Hepatocyte (in vitro differentiated cells): ENCODE results near the gene IFNE. TPM values are rescaled to one million over a fixed set of nuclear protein-coding genes. Genes with fewer than 3 reads are reported as not detected.
"Not testable (repeated sequence)": the region's sequence is repeated elsewhere in the genome, so short reads cannot be mapped to it uniquely, and the experiment has no call there.

Experiments
- DNase-seq: peaks from one replicate; pipeline ENCODE4 v3.0.0-alpha.2; 2016; ENCODE audit warnings: low spot score
- H2AFZ ChIP-seq: fragments of 200-600 bp; sonication (generic); 2 replicates; pipeline ENCODE4 v1.6.0; 2016; ENCODE audit warnings: antibody characterized with exemption, mild to moderate bottlenecking
- H3K27ac ChIP-seq: fragments of 200-600 bp; sonication (generic); 2 replicates; pipeline ENCODE4 v1.5.1; 2016; ENCODE audit warnings: mild to moderate bottlenecking
- H3K27me3 ChIP-seq: fragments of 200-600 bp; sonication (generic); 2 replicates; pipeline ENCODE4 v1.6.1; 2016
- H3K36me3 ChIP-seq: fragments of 200-600 bp; sonication (generic); replicated peaks from 2 replicates; pipeline ENCODE4 v1.5.1; 2016; ENCODE audit warnings: low read depth; ENCODE audit not compliant: insufficient read depth
- H3K4me1 ChIP-seq: fragments of 200-600 bp; sonication (generic); 2 replicates; pipeline ENCODE4 v1.5.1; 2016; ENCODE audit warnings: mild to moderate bottlenecking, moderate library complexity; ENCODE audit not compliant: insufficient read depth
- H3K4me2 ChIP-seq: fragments of 200-600 bp; sonication (generic); 2 replicates; pipeline ENCODE4 v1.6.0; 2016
- H3K4me3 ChIP-seq: fragments of 200-600 bp; sonication (generic); 2 replicates; pipeline ENCODE4 v1.5.1; 2016; ENCODE audit warnings: mild to moderate bottlenecking
- H3K79me2 ChIP-seq: fragments of 200-600 bp; sonication (generic); 2 replicates; pipeline ENCODE4 v1.6.0; 2017; ENCODE audit warnings: mild to moderate bottlenecking
- H3K9me2 ChIP-seq: fragments of 200-600 bp; sonication (generic); replicated peaks from 2 replicates; pipeline ENCODE4 v1.6.0; 2017; ENCODE audit warnings: mild to moderate bottlenecking; ENCODE audit not compliant: insufficient read depth
- H3K9me3 ChIP-seq: fragments of 200-600 bp; sonication (generic); 2 replicates; pipeline ENCODE4 v1.5.1; 2016; ENCODE audit warnings: low read depth, mild to moderate bottlenecking
- H4K20me1 ChIP-seq: fragments of 200-600 bp; sonication (generic); 2 replicates; pipeline ENCODE4 v1.6.0; 2016; ENCODE audit warnings: mild to moderate bottlenecking; ENCODE audit not compliant: insufficient read depth, poor library complexity, severe bottlenecking
- EZH2 ChIP-seq: fragments of 200-600 bp; sonication (generic); IDR thresholded peaks from 2 replicates; pipeline ENCODE4 v1.6.1; 2016; ENCODE audit warnings: antibody characterized with exemption, mild to moderate bottlenecking, borderline replicate concordance
- EZH2phosphoT487 ChIP-seq: fragments of 200-600 bp; sonication (generic); IDR thresholded peaks from one replicate; pipeline ENCODE4 v1.6.1; 2018; ENCODE audit warnings: antibody characterized with exemption, mild to moderate bottlenecking, low read depth, moderate library complexity; ENCODE audit not compliant: unreplicated experiment, severe bottlenecking
- WGBS: methylation state at CpG from one replicate; pipeline ENCODE4 v1.1.6; 2016; ENCODE audit warnings: low lambda C conversion rate; ENCODE audit errors: missing lambda C conversion rate; 5-methylcytosine and 5-hydroxymethylcytosine counted together
- polyA plus RNA-seq: library from polyadenylated mRNA; unstranded; fragments of >200 nt; fragmentation: Nextera tagmentation; extraction: Ambion mirVana; gene quantifications from 2 replicates; pipeline ENCODE4 v1.2.1, GENCODE V29; 2016
- total RNA-seq: library from RNA; depleted of rRNA; stranded (reverse); fragments of >200 nt; gene quantifications from 2 replicates; pipeline ENCODE4 v1.2.3, GENCODE V29; 2014
- TF ChIP-seq, protein P1 (sequence below): fragments of 200-600 bp; sonication (generic); IDR thresholded peaks from 2 replicates; pipeline ENCODE4 v1.5.1; 2016; ENCODE audit warnings: antibody characterized with exemption, mild to moderate bottlenecking; ENCODE audit not compliant: poor library complexity

The IFNE gene
- total and polyA plus RNA-seq, 2 experiments from 2014 or later, result 0.67 TPM; not detected in 1

DNA sequence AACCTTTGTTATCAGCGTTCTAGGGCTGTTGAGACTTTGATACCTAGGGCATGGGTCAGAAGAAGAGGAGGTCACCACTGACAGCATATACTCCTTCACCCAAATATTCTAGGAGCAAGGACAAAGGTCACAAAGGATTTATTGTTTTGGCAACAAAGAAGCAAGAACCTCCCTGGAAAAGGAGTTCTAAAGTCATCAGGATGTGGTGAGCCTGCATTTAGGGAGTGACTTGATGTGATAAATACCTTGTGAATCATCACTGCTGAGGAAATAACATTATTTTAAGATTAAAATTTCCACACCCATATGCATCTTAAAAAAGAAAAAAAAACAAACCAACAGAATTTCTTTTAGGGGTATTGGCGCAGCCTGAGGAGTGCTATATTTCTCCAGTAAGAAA is 28.0 kb downstream of the IFNE start:
- Histone ChIP-seq H3K4me1 (no peaks in the 10 kb centered on the region), H3K27me3 (no peaks in the 10 kb centered on the region), H3K79me2 (no peaks in the 10 kb centered on the region), H3K4me3 (no peak overlapping the region), H2AFZ (no peak overlapping the region), H3K36me3 (no peaks in the 10 kb centered on the region), H3K9me2 (no peaks in the 10 kb centered on the region), H4K20me1 (no peaks in the 10 kb centered on the region), H3K9me3 (no peaks in the 10 kb centered on the region), H3K4me2 (no peak overlapping the region), H3K27ac (no peak overlapping the region)
- no peak for TF ChIP-seq EZH2
- TF ChIP-seq, protein P1, sequence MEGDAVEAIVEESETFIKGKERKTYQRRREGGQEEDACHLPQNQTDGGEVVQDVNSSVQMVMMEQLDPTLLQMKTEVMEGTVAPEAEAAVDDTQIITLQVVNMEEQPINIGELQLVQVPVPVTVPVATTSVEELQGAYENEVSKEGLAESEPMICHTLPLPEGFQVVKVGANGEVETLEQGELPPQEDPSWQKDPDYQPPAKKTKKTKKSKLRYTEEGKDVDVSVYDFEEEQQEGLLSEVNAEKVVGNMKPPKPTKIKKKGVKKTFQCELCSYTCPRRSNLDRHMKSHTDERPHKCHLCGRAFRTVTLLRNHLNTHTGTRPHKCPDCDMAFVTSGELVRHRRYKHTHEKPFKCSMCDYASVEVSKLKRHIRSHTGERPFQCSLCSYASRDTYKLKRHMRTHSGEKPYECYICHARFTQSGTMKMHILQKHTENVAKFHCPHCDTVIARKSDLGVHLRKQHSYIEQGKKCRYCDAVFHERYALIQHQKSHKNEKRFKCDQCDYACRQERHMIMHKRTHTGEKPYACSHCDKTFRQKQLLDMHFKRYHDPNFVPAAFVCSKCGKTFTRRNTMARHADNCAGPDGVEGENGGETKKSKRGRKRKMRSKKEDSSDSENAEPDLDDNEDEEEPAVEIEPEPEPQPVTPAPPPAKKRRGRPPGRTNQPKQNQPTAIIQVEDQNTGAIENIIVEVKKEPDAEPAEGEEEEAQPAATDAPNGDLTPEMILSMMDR, result no peak
- no peak for TF ChIP-seq EZH2phosphoT487
- WGBS, result 76% methylated on average over 2 of the region's 2 CpGs
- no peak for DNase-seq

DNA sequence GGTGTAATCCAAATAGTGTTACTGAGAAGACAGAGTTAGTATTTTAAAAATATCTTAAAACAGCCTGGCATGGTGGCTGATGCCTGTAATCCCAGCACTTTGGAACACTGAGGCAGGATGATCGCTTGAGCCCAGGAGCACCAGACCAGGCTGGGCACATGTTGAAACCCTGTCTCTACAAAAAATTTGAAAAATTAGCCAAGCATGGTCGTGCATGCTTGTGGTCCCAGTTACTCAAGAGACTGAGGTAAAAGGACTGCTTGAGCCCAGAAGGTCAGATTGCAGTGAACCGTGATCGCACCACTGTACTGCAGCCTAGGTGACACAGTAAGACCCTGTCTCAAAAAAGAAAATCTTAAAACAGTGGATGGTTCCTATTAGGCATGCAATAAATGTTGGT is 29.4 kb downstream of the IFNE start:
- no peak overlapping the region for H3K4me2 ChIP-seq
- no peak for DNase-seq
- no peaks in the 10 kb centered on the region for H3K36me3 ChIP-seq
- no peak overlapping the region for H3K4me3 ChIP-seq
- no peak overlapping the region for H2AFZ ChIP-seq
- no peaks in the 10 kb centered on the region for H3K79me2 ChIP-seq
- H3K27ac ChIP-seq, result no peak overlapping the region
- no peaks in the 10 kb centered on the region for H3K9me2 ChIP-seq
- 88% methylated on average over 4 of the region's 4 CpGs for WGBS
- TF ChIP-seq EZH2 (no peak), EZH2phosphoT487 (no peak)
- H3K9me3 ChIP-seq, result no peaks in the 10 kb centered on the region
- H4K20me1 ChIP-seq, result no peaks in the 10 kb centered on the region
- H3K4me1 ChIP-seq, result no peaks in the 10 kb centered on the region
- no peaks in the 10 kb centered on the region for H3K27me3 ChIP-seq

DNA sequence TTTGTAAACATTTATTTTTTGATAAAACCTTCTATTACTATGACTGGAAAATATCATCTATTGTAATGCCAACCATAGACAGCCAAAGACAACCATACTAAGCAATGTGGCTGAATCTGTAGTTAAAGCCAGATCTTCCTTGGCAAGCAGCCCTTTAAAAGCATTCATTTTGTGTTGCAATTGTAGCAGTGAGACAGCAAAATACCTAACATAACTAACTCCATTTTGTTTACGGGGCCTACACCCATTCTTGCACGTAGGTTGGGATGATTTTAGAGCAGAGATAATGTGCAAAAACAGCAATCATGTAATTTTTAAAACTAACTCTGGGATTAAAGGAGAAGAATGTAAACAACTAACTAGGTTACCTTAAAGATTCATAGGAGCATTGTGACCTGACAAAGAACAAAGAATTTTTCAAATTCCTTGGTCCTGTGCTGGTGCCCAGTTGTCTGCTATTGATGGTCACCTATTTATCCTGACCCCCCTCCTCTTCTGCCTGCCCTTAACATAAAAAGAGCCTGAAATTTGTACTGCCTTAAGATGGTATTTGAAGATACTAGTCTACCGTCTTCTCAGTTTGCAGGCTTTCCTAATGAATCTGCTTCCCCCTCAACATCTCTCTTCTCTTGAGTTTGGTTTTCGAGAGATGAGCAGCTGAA is 31.2 kb downstream of the IFNE start:
- Histone ChIP-seq H3K9me3 (no peaks in the 10 kb centered on the region), H3K4me1 (peaks cover 2% of the 10 kb centered on the region), H4K20me1 (no peaks in the 10 kb centered on the region), H3K27me3 (no peaks in the 10 kb centered on the region), H3K27ac (no peak overlapping the region), H3K4me2 (no peak overlapping the region), H3K9me2 (no peaks in the 10 kb centered on the region), H3K79me2 (no peaks in the 10 kb centered on the region), H3K36me3 (no peaks in the 10 kb centered on the region), H3K4me3 (no peak overlapping the region), H2AFZ (no peak overlapping the region)
- no peak for DNase-seq
- no peak for TF ChIP-seq EZH2phosphoT487
- TF ChIP-seq, protein P1, result no peak
- TF ChIP-seq EZH2, result no peak
- 55% methylated on average over 4 of the region's 4 CpGs for WGBS

DNA sequence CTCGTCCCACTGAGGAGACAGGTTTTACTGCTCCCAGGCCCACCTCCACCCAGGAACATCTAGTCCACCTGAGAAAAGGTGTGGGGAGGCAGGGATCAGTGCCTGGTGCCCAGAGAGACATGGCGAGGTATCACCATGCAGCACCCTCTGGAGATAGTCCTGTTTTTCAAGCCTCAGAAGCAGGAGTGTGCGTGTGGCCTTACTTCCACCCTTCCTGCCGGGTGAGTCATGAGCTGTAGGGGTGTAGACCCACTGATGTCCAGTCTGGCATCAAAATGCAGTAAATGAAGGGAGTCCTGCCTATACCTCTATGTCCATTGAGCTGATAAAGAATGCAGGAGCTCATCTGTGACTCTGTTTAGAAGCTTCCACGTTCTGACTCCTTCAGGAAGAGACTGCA is 32.8 kb downstream of the IFNE start:
- DNase-seq, H3K9me2 ChIP-seq, H3K36me3 ChIP-seq, H3K27ac ChIP-seq, H3K79me2 ChIP-seq, H2AFZ ChIP-seq, H3K4me1 ChIP-seq, H3K27me3 ChIP-seq, H3K9me3 ChIP-seq, H4K20me1 ChIP-seq, H3K4me2 ChIP-seq, H3K4me3 ChIP-seq: not testable (repeated sequence)
- WGBS, result 96% methylated on average over 5 of the region's 5 CpGs
